Activated CD4-positive, alpha-beta T cell treated with anti-CD3 and anti-CD28 coated beads, Interleukin-2, amount 10 ng/mL, durations not matched to agents 7 days and 5 days (primary cell): ENCODE results near the gene SPG7. TPM values are rescaled to one million over a fixed set of nuclear protein-coding genes. Genes with fewer than 3 reads are reported as not detected.

Experiments
- CTCF ChIA-PET: fragments of 350-600 bp; sonication (Branson Sonifier 250); formaldehyde crosslinking; loops from one replicate; lab custom pipeline; 2021; ENCODE audit warnings: antibody characterized with exemption; lab: Charles Lee
- POLR2A ChIA-PET: fragments of 350-600 bp; sonication (Branson Sonifier 250); formaldehyde crosslinking; loops from one replicate; lab custom pipeline; 2021; ENCODE audit warnings: antibody characterized with exemption; lab: Charles Lee
- DNase-seq: peaks from one replicate; pipeline ENCODE4 v3.0.0-alpha.2; 2020
- H3K27ac Mint-ChIP-seq: one replicate; pipeline ENCODE4 v1.8.0; 2021; ENCODE audit warnings: mild to moderate bottlenecking, moderate library complexity, mixed read lengths
- H3K27me3 Mint-ChIP-seq: one replicate; pipeline ENCODE4 v1.8.0; 2021; ENCODE audit warnings: mixed read lengths
- H3K36me3 Mint-ChIP-seq: one replicate; pipeline ENCODE4 v1.8.0; 2021; ENCODE audit warnings: low read depth, mixed read lengths
- H3K4me1 Mint-ChIP-seq: one replicate; pipeline ENCODE4 v1.8.0; 2021; ENCODE audit warnings: mixed read lengths
- H3K4me3 Mint-ChIP-seq: one replicate; pipeline ENCODE4 v1.8.0; 2021; ENCODE audit warnings: mild to moderate bottlenecking, moderate library complexity, mixed read lengths
- H3K9me3 Mint-ChIP-seq: one replicate; pipeline ENCODE4 v1.8.0; 2021; ENCODE audit warnings: mixed read lengths
- total RNA-seq, 2 experiments: library from RNA; stranded (reverse); gene quantifications; one replicate each; pipeline ENCODE4 v1.2.3, GENCODE V29; 2021

The SPG7 gene
- total RNA-seq, 2 experiments from 2014 or later: 88.3 to 101 TPM

DNA sequence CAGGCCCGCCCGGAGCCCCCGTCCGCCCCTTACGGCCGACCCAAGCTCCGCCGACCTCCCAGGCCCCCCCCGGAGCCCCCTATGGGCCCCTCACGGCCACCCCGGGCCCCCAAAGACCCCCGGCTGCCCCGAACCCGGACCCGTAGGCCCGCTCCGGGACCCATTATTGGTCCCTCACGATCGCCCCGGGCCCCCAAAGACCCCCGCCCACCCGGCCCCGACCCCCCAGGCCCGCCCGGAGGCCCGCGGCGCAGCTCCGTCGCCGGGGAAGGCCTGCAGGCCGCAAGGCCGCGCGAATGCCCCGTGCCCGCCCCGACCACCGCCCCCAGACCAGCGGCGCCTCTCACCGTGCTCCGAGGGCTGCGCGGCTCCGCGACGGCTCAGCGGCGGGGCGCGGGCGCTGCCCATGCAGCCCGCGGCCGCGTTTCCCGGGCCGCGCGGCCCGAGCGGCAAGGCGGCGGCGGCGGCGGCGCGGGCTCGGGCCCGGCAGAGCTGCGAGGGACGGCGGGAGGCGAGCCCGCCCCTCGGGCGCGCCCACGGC is 18.2 kb upstream of the SPG7 start:
- Mint-ChIP-seq H3K27ac (no peak overlapping the region), H3K27me3 (no peaks in the 10 kb centered on the region), H3K4me3 (no peak overlapping the region), H3K4me1 (peaks cover 64% of the 10 kb centered on the region), H3K36me3 (peaks cover 26% of the 10 kb centered on the region), H3K9me3 (no peaks in the 10 kb centered on the region)
- ChIA-PET CTCF (interaction anchor here (1.3 to 1.5 kb wide), 2 partner anchors 18 to 62 kb away, joined by 3 to 4 read pairs; partner anchors contain the start of gene SPG7), POLR2A (no interaction called here)
- DNase-seq: no peak

DNA sequence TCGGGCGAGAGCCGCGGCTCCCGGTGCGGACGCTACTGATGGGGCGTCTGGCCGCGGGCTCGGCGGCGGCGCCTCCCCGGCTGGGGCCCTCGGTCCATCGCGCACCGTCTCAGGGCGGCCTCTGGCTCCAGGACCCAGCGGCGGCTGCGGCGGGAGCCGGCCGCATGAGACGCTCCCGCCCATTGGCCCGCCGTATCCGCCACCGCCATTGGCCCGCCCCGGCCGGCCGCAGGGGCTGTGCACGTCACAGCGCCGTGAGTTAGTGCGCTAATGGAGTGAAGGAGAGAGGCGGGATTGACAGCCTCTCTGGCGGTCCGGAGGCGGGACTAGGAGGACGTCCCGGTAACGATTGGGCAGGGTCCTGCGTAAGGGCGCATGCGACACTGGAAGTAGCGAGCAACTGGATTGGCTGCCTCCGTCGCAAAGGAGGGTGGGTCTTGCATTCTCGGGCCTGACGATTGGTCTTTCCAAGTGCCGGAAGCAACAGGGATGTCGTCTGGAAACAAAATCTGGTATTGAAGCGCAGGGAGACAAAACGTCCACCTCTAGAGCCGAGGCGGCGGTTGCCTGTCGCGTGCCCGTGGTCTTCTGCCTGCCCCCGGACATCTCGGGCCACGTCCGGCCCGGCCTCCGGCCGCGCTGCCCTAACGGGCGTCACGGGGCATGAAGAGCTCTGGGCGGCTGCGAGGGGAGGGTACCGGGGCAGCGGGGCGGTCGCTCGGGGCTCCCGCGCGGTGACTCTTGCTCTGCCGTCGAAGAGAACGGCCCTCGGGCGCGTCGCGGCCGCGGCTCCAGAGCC is 17.6 kb upstream of the SPG7 start, which contains the start of gene ANKRD11:
Gene ANKRD11 (minus strand): TSS at position 123 of the 799 bp plus-strand sequence. CDS start 173,542 bp downstream, outside the sequence.
- Mint-ChIP-seq H3K4me3 (peak within 1 kb of the TSS; percentile 88), H3K27me3 (no peaks in the 10 kb centered on the region), H3K27ac (peak within 1 kb of the TSS; percentile 95), H3K36me3 (peaks cover 21% of the 10 kb centered on the region), H3K4me1 (peaks cover 60% of the 10 kb centered on the region), H3K9me3 (no peaks in the 10 kb centered on the region)
- peak; percentile 100 for DNase-seq
- ChIA-PET POLR2A (interaction anchor here (0.6 kb wide), 1 partner anchor 17 kb away, joined by 4 read pairs; no protein-coding TSS in a partner anchor), CTCF (interaction anchor here (1.3 kb wide), 2 partner anchors 17 to 61 kb away, joined by 3 read pairs; no protein-coding TSS in a partner anchor)

DNA sequence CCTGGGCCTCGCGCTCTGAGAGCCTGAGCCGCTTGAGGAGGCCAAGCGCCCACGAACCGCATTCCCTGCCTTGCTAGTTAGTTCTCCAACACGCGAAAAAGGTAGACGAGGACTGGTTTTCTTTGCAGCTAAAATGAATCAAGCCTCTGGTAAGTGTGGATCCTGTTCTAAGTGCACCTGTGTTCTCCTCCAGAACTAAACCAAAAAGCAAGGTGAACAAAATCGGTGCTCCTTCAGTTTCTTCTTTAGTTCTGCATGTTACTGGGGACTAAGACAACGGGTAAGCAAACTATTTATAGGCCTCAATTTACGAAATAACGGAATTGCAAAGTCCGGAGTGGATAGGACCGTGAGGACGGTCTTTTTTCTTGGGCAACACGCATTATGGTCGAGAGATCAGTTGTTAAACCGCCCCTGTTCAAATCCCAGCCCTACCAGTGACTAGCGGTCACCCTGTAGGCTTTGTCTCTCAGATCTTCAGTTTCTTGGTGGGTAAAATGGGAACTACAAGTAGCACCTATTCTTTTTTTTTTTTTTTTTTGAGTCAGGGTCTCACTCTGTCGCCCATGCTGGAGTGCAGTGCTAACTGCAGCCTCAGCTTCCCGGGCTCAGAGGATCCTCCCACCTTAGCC is 16.8 kb upstream of the SPG7 start:
- no peaks in the 10 kb centered on the region for H3K9me3 Mint-ChIP-seq
- H3K27ac Mint-ChIP-seq: peak overlapping the region; percentile 95
- ChIA-PET CTCF (interaction anchor here (1.3 kb wide), 1 partner anchor 16 kb away, joined by 3 read pairs; no protein-coding TSS in a partner anchor), POLR2A (interaction anchor here (0.6 kb wide), 1 partner anchor 16 kb away, joined by 4 read pairs; no protein-coding TSS in a partner anchor)
- peak overlapping the region; percentile 88 for H3K4me3 Mint-ChIP-seq
- no peak for DNase-seq
- no peaks in the 10 kb centered on the region for H3K27me3 Mint-ChIP-seq
- peaks cover 55% of the 10 kb centered on the region for H3K4me1 Mint-ChIP-seq
- H3K36me3 Mint-ChIP-seq: peaks cover 14% of the 10 kb centered on the region

DNA sequence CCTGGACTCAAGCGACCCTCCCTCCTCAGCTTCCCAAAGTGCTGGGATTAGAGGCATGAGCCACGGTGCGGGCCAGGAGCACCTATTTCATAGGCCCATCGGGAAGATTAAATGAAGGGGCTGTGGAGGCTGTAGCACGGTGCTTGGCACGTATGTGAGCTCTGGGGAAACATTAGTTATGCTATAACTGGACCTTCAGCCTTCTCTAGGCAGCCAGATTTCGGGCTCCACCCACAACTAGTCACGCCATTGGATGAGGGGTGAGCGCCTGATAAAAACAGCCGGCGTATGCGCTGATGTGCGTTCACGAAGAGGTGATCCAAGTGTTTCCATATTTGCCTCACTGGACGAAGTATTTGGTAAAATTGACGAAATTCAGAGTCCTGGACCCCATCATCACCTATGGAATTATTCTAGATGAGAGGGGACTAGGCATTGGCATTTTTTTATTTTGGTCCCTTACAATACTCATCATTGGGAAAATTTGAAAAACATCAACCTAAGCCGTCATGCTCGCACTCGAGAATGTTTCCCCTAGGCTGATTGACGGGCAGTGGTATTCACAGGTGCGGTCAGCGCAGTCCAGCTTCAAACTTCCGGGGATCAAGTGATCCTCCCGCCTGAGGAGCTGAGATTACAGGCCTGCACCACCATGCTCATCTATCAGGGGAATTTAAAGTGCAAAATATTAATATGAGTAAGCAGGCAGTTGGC is 16.1 kb upstream of the SPG7 start:
- peaks cover 9% of the 10 kb centered on the region for H3K36me3 Mint-ChIP-seq
- POLR2A ChIA-PET: no interaction called here
- H3K9me3 Mint-ChIP-seq: no peaks in the 10 kb centered on the region
- H3K27me3 Mint-ChIP-seq: no peaks in the 10 kb centered on the region
- H3K27ac Mint-ChIP-seq: peak overlapping the region; percentile 95
- no peak for DNase-seq
- H3K4me1 Mint-ChIP-seq: peaks cover 47% of the 10 kb centered on the region
- peak overlapping the region; percentile 88 for H3K4me3 Mint-ChIP-seq
- CTCF ChIA-PET: no interaction called here

DNA sequence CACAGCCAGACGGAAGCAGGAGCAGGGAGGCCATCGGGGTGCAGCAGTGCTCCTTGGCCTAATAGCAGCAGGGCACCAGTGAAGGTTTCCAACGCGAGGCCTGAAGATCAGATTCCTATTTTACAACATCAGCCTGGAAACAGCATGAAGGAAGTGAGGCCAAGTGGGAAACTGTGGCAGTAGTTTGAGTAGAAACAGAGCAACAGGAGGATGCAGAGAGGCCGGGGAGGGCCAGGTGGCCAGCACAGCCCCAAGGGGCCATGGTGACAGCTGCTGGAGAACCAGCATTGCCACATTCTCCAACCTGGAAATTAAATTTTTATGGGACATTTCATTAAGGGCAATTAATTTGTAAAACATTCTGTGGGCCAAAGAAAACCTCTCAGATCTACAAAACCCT is 14.4 kb upstream of the SPG7 start:
- CTCF ChIA-PET: interaction anchor here (2.9 kb wide), 1 partner anchor 11 kb away, joined by 11 read pairs; no protein-coding TSS in a partner anchor

DNA sequence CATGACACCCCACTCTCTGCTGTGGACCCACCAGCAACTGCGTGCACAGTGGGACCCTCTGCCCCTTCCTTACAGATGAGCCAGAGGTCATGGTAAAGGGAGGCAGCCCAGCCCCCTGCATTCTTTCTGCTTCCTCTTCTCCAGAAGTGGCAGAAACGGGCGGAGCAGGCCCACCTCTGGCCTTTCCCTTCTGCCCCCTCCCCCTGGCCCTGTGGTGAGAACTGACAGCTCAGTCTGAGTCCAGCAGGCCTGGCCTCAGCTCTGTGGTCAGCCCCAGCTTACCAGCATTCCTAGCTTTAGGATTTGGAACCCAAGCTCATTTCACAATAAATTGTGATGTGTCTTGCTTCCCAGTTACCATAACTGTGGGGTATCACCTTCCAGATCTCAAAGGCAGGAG is 13.1 kb upstream of the SPG7 start:
- CTCF ChIA-PET: interaction anchor here (2.9 kb wide), 1 partner anchor 9 kb away, joined by 11 read pairs; no protein-coding TSS in a partner anchor
- Mint-ChIP-seq H3K27me3 (no peaks in the 10 kb centered on the region), H3K36me3 (no peaks in the 10 kb centered on the region), H3K4me3 (no peak overlapping the region), H3K9me3 (no peaks in the 10 kb centered on the region), H3K27ac (no peak overlapping the region), H3K4me1 (peaks cover 33% of the 10 kb centered on the region)
- POLR2A ChIA-PET: no interaction called here
- DNase-seq: no peak

More for the DNA sequence above, 14.4 kb upstream of the SPG7 start:
- peak overlapping the region; percentile 43 for H3K27ac Mint-ChIP-seq
- peaks cover 36% of the 10 kb centered on the region for H3K4me1 Mint-ChIP-seq
- no peak overlapping the region for H3K4me3 Mint-ChIP-seq
- no peaks in the 10 kb centered on the region for H3K9me3 Mint-ChIP-seq
- POLR2A ChIA-PET: no interaction called here
- no peak for DNase-seq
- H3K27me3 Mint-ChIP-seq: no peaks in the 10 kb centered on the region
- peaks cover 2% of the 10 kb centered on the region for H3K36me3 Mint-ChIP-seq

DNA sequence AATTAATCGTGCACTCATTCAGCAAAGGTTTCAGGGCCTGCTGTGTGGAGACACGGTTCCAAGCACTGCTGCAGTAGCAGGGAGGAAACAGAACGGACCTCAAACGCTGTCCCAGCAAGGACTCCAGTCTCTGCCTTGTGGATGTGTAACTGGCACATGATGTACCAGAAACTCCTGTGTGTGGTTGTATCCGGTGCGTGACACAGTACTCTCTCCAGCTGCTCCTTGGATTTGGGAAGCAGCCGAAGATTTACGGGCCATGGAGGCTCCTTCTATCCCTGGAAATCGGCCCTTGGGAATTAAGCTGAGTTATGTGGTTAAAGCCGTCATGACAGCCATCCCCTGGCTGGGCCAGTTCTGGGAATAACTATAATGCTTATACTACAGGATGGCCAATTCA is 9.4 kb upstream of the SPG7 start:
- H3K4me3 Mint-ChIP-seq: no peak overlapping the region
- H3K36me3 Mint-ChIP-seq: no peaks in the 10 kb centered on the region
- peaks cover 8% of the 10 kb centered on the region for H3K4me1 Mint-ChIP-seq
- ChIA-PET POLR2A (no interaction called here), CTCF (interaction anchor here (1.2 kb wide), 1 partner anchor 149 kb away, joined by 3 read pairs; no protein-coding TSS in a partner anchor)
- H3K9me3 Mint-ChIP-seq: no peaks in the 10 kb centered on the region
- no peak overlapping the region for H3K27ac Mint-ChIP-seq
- no peaks in the 10 kb centered on the region for H3K27me3 Mint-ChIP-seq
- no peak for DNase-seq

DNA sequence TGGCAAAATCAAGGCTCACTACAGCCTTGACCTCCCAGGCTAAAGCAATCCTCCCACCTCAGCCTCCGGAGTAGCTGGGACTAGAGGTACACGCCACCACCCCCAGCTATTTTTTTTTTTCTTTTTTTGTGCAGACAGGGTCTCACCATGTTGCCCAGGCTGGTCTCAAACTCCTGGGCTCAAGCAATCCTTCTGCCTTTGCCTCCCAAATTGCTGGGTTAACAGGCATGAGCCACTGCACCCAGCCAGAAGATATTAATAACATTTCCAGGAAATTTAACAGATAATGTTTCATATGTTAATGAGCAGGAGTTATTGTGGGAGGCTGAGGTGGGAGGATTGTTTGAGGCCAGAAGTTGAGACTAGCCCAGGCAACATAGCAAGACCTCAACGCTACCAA is 8.4 kb upstream of the SPG7 start:
- DNase-seq: no peak
- CTCF ChIA-PET: interaction anchor here (0.6 to 0.7 kb wide), 2 partner anchors 74 to 204 kb away, joined by 3 read pairs; no protein-coding TSS in a partner anchor
- H3K4me1 Mint-ChIP-seq: peaks cover 7% of the 10 kb centered on the region
- no peak overlapping the region for H3K4me3 Mint-ChIP-seq
- POLR2A ChIA-PET: no interaction called here
- no peaks in the 10 kb centered on the region for H3K27me3 Mint-ChIP-seq
- no peaks in the 10 kb centered on the region for H3K9me3 Mint-ChIP-seq
- H3K36me3 Mint-ChIP-seq: no peaks in the 10 kb centered on the region
- no peak overlapping the region for H3K27ac Mint-ChIP-seq

DNA sequence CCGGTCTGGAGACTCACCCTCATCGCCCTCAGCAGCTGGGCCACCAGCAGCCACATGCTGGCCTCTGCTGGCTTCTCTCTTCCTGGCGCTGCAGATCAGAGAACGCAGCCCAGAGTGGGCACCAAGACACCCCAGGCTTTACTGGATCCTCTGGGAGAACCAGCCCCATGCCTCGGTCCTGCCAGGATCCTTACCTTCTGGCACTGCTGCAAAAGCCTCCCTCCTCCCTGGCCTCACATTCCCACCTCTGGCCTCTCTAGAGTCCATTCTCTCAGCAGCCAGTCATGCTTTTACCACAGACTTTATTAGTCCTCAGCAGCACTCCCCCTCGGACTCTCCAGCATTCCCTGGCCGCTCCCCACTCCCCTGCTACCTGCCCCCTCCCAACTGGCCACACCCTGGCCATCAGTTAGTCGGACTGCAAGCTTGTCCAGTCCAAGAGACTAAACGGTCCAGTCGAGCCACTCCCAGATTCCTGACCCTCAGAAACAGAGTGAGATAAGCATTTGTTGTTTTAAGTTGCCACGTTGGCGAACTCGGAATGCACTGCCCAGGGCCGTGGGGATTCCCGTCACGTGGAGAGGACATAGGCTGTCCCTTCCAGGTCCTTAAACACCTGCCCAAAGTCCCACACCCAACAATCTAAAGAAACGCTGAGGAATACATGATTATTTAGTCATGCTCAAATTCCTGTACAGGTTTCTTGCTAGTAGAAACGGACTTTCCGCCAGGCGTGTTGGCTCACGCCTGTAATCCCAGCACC is 5.9 kb upstream of the SPG7 start:
- Mint-ChIP-seq H3K4me1 (peaks cover 26% of the 10 kb centered on the region), H3K4me3 (no peak overlapping the region), H3K27ac (no peak overlapping the region), H3K27me3 (no peaks in the 10 kb centered on the region), H3K9me3 (no peaks in the 10 kb centered on the region), H3K36me3 (peaks cover 2% of the 10 kb centered on the region)
- no peak for DNase-seq
- CTCF ChIA-PET: interaction anchor here (0.6 to 1.2 kb wide), 3 partner anchors 56 to 168 kb away, joined by 3 to 4 read pairs (median 3); no protein-coding TSS in a partner anchor
- POLR2A ChIA-PET: no interaction called here

DNA sequence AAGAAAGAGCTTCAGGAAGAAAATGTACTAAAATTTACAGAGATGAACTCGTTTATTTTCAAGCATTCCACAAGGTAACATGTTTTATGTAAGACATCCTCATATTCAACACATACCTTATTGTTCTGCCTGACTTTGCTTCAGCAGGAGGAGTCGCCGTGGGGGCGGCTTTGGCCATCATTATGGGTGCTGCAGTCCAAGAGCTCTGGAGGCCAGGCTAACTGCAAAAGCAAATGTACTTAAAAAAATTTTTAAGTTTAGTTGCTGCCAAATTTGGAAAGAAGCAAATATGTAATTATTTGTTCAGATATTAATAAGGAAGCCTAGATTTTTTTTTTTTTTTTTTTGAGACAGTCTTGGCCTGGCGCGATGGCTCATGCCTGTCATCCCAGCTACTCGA is 4.1 kb upstream of the SPG7 start:
- peaks cover 2% of the 10 kb centered on the region for H3K36me3 Mint-ChIP-seq
- no peaks in the 10 kb centered on the region for H3K9me3 Mint-ChIP-seq
- H3K4me3 Mint-ChIP-seq: no peak overlapping the region
- H3K27me3 Mint-ChIP-seq: no peaks in the 10 kb centered on the region
- peak overlapping the region; percentile 62 for H3K27ac Mint-ChIP-seq
- peaks cover 30% of the 10 kb centered on the region for H3K4me1 Mint-ChIP-seq
- ChIA-PET CTCF (interaction anchor here (0.6 to 2.1 kb wide), 5 partner anchors 8 to 195 kb away, joined by 3 to 11 read pairs (median 3); no protein-coding TSS in a partner anchor), POLR2A (no interaction called here)
- DNase-seq: no peak

DNA sequence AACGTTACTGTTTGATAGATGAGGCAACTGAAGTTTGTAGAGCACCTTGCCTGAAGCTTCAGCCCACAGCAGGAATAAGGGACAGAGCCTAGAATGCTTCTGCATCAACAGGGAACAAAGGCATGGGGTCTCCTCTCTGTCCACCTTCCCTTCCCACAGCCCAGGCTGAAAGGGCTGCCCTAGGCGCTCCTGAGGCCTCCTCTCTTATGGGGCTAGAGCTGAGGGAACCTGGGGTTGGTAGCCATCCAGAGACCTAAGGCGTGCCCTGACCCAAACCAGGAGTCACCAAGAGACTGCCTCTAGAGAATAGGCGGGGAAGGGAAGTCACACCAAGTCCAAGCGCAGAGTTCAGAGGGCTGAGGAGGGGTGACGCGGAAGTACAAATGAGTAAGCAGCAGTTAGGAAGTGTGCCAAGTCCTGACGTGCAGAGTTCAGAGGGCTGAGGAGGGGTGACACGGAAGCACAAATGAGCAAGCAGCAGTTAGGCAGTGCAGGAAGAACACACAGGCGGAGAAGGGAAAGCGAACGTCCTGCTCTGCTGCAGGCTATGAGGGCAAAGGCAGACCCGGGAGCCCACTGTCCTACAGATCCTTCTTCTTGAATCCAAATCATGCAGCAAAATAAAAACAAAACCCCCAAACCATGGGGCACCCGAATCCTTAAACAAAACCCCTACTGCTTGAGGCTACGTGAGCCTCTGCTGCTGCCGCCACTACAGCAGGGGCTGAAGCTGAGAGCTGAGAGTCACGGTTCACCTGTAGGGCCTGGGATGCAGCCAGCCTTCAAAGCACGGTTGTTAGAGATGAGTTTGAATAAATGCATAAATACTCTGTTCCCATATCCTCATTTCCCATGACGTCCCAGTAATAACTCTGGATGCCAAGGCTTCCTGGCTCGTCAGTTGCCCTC is 2.7 kb upstream of the SPG7 start:
- Mint-ChIP-seq H3K4me1 (peaks cover 39% of the 10 kb centered on the region), H3K27ac (peak overlapping the region; percentile 96), H3K36me3 (peaks cover 4% of the 10 kb centered on the region), H3K9me3 (no peaks in the 10 kb centered on the region), H3K4me3 (peak overlapping the region; percentile 73), H3K27me3 (no peaks in the 10 kb centered on the region)
- ChIA-PET CTCF (interaction anchor here (1.4 to 2.1 kb wide), 3 partner anchors 9 to 16 kb away, joined by 3 to 11 read pairs (median 4); no protein-coding TSS in a partner anchor), POLR2A (no interaction called here)
- peak; percentile 90 for DNase-seq
